ENCODE data around the gene TP53I13. TPM values are rescaled to one million over a fixed set of nuclear protein-coding genes. Genes with fewer than 3 reads are reported as not detected.

Gene TP53I13
- total and polyA plus RNA-seq, 10 of the 15 experiments (the other 5 are each of a cell fraction or from before 2014, with no cell fraction given), result 0.31 to 45.1 (median 19.5) TPM; not detected in 1

- WGBS (ENCODE audit: insufficient coverage, insufficient replicate concordance, low lambda C conversion rate, missing lambda C conversion rate), result 75% methylated on average over 6 of the region's 6 CpGs
- Histone ChIP-seq H3K4me2 (ENCODE audit: control insufficient read depth, insufficient read depth) (no peak overlapping the region), H2AFZ (ENCODE audit: control insufficient read depth, low read depth, low read length) (no peak overlapping the region), H3K4me1 (ENCODE audit: control insufficient read depth, insufficient read depth, low read length) (peaks cover 11% of the 10 kb centered on the region), H3K9ac (ENCODE audit: control insufficient read depth, insufficient read depth, low read length) (no peak overlapping the region), H3K27me3 (replicated peaks in 1 of 2; ENCODE audit: control insufficient read depth in 2 of 2, insufficient read depth in 2 of 2, low read length in 1 of 2) (no peaks in the 10 kb centered on the region), H3K79me2 (ENCODE audit: control insufficient read depth, insufficient read depth, low read length) (no peaks in the 10 kb centered on the region), H4K20me1 (ENCODE audit: control insufficient read depth, insufficient read depth) (no peaks in the 10 kb centered on the region), H3K4me3 (no peak overlapping the region), H3K27ac (ENCODE audit: control insufficient read depth, insufficient read depth) (no peak overlapping the region), H3K36me3 (ENCODE audit: control insufficient read depth in 2 of 2, insufficient read depth in 2 of 2, low read length in 1 of 2) (no peaks in the 10 kb centered on the region), H3K9me3 (replicated peaks; ENCODE audit: control insufficient read depth, insufficient read depth, low read length) (no peaks in the 10 kb centered on the region)
- BruUV-seq (replicated peaks), result no TSS peak
- ChIA-PET SMC1A (ENCODE audit: uncharacterized antibody, unreplicated experiment) (no interaction called here), POLR2A (no interaction called here), RAD21 (ENCODE audit: unreplicated experiment) (no interaction called here), CTCF (interaction anchor here (0.7 kb wide), 1 partner anchor 23 kb away, joined by 3 read pairs; no protein-coding TSS in a partner anchor)
- FAIRE-seq (no peak), DNase-seq (ENCODE audit: low read depth, low spot score) (no peak), ATAC-seq (no peak)
- intact Hi-C loops (cut with micrococcal nuclease; ENCODE audit: unreplicated experiment) (no loop called here), in situ Hi-C loops (cut with MboI) (no loop called here)
- TF ChIP-seq USF2 (IDR thresholded peaks at IDR 0.05; ENCODE audit: borderline replicate concordance, low read depth, low read length) (no peak), ZBTB40 (IDR thresholded peaks at IDR 0.05; ENCODE audit: borderline replicate concordance) (no peak), CREB1 (IDR thresholded peaks at IDR 0.05; ENCODE audit: low read depth) (no peak), TCF3 (IDR thresholded peaks at IDR 0.05; ENCODE audit: borderline replicate concordance, insufficient read depth, low read depth, low read length) (no peak), RBBP5 (conservative IDR thresholded peaks at IDR 0.05) (no peak), TBL1XR1 (IDR thresholded peaks at IDR 0.05; ENCODE audit: low read depth, low read length) (no peak), SREBF1 (IDR thresholded peaks at IDR 0.05; ENCODE audit: low read length) (no peak)
Measured at GRCh38 chr17:29603109-29603674, 34.7 kb downstream of the TP53I13 start.
